ENCODE data around the gene TP63.

Gene TP63

GRCh38 chr3:189703865-189704264 lies 72.7 kb downstream of the TP63 start:
- H3K27ac ChIP-seq (ENCODE audit: low read depth, low read length, poor library complexity, severe bottlenecking): no peak overlapping the region
- TF ChIP-seq CTCF (IDR thresholded peaks at IDR 0.05; ENCODE audit: low read length) (no peak), EZH2 (IDR thresholded peaks at IDR 0.05; ENCODE audit: borderline replicate concordance, low read length) (no peak)
- H3K4me1 ChIP-seq (ENCODE audit: insufficient read depth, low read length, severe bottlenecking): peaks cover 10% of the 10 kb centered on the region
- no peak overlapping the region for H3K4me2 ChIP-seq (ENCODE audit: low read length)
- H3K4me3 ChIP-seq (ENCODE audit: low read depth, low read length, poor library complexity, severe bottlenecking): no peak overlapping the region
- H3K9me3 ChIP-seq (ENCODE audit: low read length): no peaks in the 10 kb centered on the region
- no peaks in the 10 kb centered on the region for H4K20me1 ChIP-seq (ENCODE audit: insufficient read depth, low read length)
- no peaks in the 10 kb centered on the region for H3F3A ChIP-seq (ENCODE audit: insufficient read depth, low read length)
- no peaks in the 10 kb centered on the region for H3K79me2 ChIP-seq (ENCODE audit: insufficient read depth, low read length)
- H3K9ac ChIP-seq (ENCODE audit: low read length): no peak overlapping the region
- H3K36me3 ChIP-seq (ENCODE audit: insufficient read depth, low read length): no peaks in the 10 kb centered on the region
- no peaks in the 10 kb centered on the region for H3K27me3 ChIP-seq (ENCODE audit: insufficient read depth, low read length)
- H3K9me2 ChIP-seq (ENCODE audit: low read depth, low read length): no peaks in the 10 kb centered on the region
- H2AFZ ChIP-seq (ENCODE audit: low read length): no peak overlapping the region

DNA sequence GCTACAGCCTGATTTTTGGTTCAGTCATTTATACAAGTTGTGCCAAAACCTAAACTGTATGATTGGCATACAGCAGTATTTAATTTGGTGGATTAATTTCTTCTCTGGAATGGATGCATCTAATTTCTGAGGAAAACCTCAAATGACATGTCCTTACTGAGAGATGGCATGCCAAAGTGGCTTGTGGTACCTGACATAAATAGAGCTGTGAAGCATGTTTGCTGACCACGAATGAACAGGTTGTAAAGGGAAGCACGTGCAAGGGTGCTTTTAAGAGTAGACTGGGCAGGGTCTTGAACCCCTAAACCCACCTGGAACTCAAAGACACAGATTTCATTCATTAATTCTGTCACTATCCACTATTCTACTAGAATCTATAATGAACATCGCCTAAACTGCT lies 77.2 kb downstream of the TP63 start:
- H2AFZ ChIP-seq (ENCODE audit: low read length): no peak overlapping the region
- H3K79me2 ChIP-seq (ENCODE audit: insufficient read depth, low read length): no peaks in the 10 kb centered on the region
- no peak overlapping the region for H3K4me3 ChIP-seq (ENCODE audit: low read depth, low read length, poor library complexity, severe bottlenecking)
- H3K27me3 ChIP-seq (ENCODE audit: insufficient read depth, low read length): no peaks in the 10 kb centered on the region
- peaks cover 21% of the 10 kb centered on the region for H3K4me1 ChIP-seq (ENCODE audit: insufficient read depth, low read length, severe bottlenecking)
- H3K9me3 ChIP-seq (ENCODE audit: low read length): no peaks in the 10 kb centered on the region
- no peaks in the 10 kb centered on the region for H3K36me3 ChIP-seq (ENCODE audit: insufficient read depth, low read length)
- H3F3A ChIP-seq (ENCODE audit: insufficient read depth, low read length): no peaks in the 10 kb centered on the region
- no peaks in the 10 kb centered on the region for H4K20me1 ChIP-seq (ENCODE audit: insufficient read depth, low read length)
- H3K27ac ChIP-seq (ENCODE audit: low read depth, low read length, poor library complexity, severe bottlenecking): no peak overlapping the region
- H3K9me2 ChIP-seq (ENCODE audit: low read depth, low read length): no peaks in the 10 kb centered on the region
- TF ChIP-seq EZH2 (IDR thresholded peaks at IDR 0.05; ENCODE audit: borderline replicate concordance, low read length) (no peak), CTCF (IDR thresholded peaks at IDR 0.05; ENCODE audit: low read length) (no peak)
- no peak overlapping the region for H3K4me2 ChIP-seq (ENCODE audit: low read length)
- H3K9ac ChIP-seq (ENCODE audit: low read length): no peak overlapping the region

DNA sequence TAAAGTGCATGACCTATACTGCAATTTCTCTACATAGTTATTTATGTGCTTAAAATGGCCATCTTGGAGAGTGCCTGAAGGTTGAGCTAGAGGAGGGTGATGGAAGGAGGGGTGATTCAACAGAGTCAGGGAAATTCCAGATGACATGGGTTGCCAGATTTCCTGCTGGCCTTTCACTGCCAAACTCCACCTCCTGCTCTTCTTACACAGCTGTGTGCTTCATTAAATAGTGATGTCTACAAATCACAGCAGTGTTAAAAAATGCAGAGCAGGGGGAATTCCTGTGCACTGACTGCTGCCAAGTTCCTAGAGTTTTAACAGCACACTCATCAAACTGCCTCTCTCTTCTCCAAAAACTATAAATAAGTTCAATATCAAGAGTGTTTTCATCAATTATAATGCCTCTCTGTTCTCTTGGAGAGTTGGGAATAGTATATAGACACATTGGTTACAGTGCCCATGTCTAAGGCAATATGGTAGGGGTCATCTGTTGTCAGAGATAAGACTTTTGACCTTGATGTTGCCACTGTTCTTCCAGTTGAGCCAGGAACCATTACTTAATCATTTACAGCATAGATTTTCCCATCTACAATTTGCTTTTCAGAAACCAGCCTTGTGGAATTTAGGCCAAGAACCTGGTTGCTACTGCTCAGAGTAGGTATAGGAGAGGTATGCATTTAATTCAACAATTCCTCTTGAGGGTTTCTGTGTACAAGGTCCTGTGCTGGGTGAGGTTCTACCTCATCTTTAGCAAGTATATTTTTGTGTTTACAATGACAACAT lies 79.6 kb downstream of the TP63 start:
- Histone ChIP-seq H3K9ac (ENCODE audit: low read length) (no peak overlapping the region), H3K36me3 (ENCODE audit: insufficient read depth, low read length) (no peaks in the 10 kb centered on the region), H3K27me3 (ENCODE audit: insufficient read depth, low read length) (no peaks in the 10 kb centered on the region), H3K9me2 (ENCODE audit: low read depth, low read length) (no peaks in the 10 kb centered on the region), H4K20me1 (ENCODE audit: insufficient read depth, low read length) (no peaks in the 10 kb centered on the region), H3K4me3 (ENCODE audit: low read depth, low read length, poor library complexity, severe bottlenecking) (no peak overlapping the region), H2AFZ (ENCODE audit: low read length) (no peak overlapping the region), H3F3A (ENCODE audit: insufficient read depth, low read length) (no peaks in the 10 kb centered on the region), H3K79me2 (ENCODE audit: insufficient read depth, low read length) (no peaks in the 10 kb centered on the region), H3K27ac (ENCODE audit: low read depth, low read length, poor library complexity, severe bottlenecking) (no peak overlapping the region), H3K4me1 (ENCODE audit: insufficient read depth, low read length, severe bottlenecking) (peaks cover 41% of the 10 kb centered on the region), H3K9me3 (ENCODE audit: low read length) (no peaks in the 10 kb centered on the region), H3K4me2 (ENCODE audit: low read length) (no peak overlapping the region)
- no peak for TF ChIP-seq CTCF (IDR thresholded peaks at IDR 0.05; ENCODE audit: low read length)
- no peak for TF ChIP-seq EZH2 (IDR thresholded peaks at IDR 0.05; ENCODE audit: borderline replicate concordance, low read length)
